Neuronal stem cell (in vitro differentiated cells): Measurements from ENCODE around the gene RPS6KC1.

ENCODE experiments used
- DNase-seq: peaks from one replicate; pipeline ENCODE4 v3.0.0-alpha.2; 2013; ENCODE audit warnings: low spot score
- H2AFZ ChIP-seq: one replicate; pipeline ENCODE4 v1.6.1; 2013; ENCODE audit warnings: mild to moderate bottlenecking, low read length, inconsistent platforms
- H2AK5ac ChIP-seq: 2 replicates; pipeline ENCODE4 v1.6.1; 2013; ENCODE audit warnings: low read depth, mild to moderate bottlenecking, inconsistent platforms, low read length, moderate library complexity, mixed read lengths
- H2BK120ac ChIP-seq: 2 replicates; pipeline ENCODE4 v1.6.1; 2013; ENCODE audit warnings: low read depth, mild to moderate bottlenecking, inconsistent platforms, low read length, moderate library complexity, mixed read lengths
- H2BK12ac ChIP-seq: one replicate; pipeline ENCODE4 v1.6.1; 2013; ENCODE audit warnings: low read length, inconsistent platforms
- H2BK15ac ChIP-seq: 2 replicates; pipeline ENCODE4 v1.6.1; 2013; ENCODE audit warnings: mild to moderate bottlenecking, low read length, inconsistent platforms, mixed read lengths
- H2BK5ac ChIP-seq: one replicate; pipeline ENCODE4 v1.6.1; 2013; ENCODE audit warnings: inconsistent platforms, mild to moderate bottlenecking, low read length, moderate library complexity
- H3K14ac ChIP-seq: one replicate; pipeline ENCODE4 v1.6.1; 2013; ENCODE audit warnings: low read length, inconsistent platforms
- H3K18ac ChIP-seq: 2 replicates; pipeline ENCODE4 v1.6.1; 2013; ENCODE audit warnings: low read length, inconsistent platforms
- H3K23ac ChIP-seq: 2 replicates; pipeline ENCODE4 v1.6.1; 2013; ENCODE audit warnings: low read depth, mild to moderate bottlenecking, mixed read lengths, low read length, inconsistent platforms; ENCODE audit not compliant: poor library complexity
- H3K27ac ChIP-seq: replicated peaks from 3 replicates; pipeline ENCODE4 v1.5.1; 2013; ENCODE audit warnings: low read length, inconsistent platforms
- H3K27me3 ChIP-seq, 3 experiments: 2 replicates each; pipeline ENCODE4 v1.6.1; 2013; ENCODE audit warnings: low read length in 3 of 3, mild to moderate bottlenecking in 2 of 3, inconsistent platforms in 1 of 3, low read depth in 1 of 3, mixed read lengths in 1 of 3, moderate library complexity in 1 of 3; ENCODE audit not compliant: control insufficient read depth in 3 of 3, insufficient read depth in 3 of 3
- H3K36me3 ChIP-seq, 2 donors: replicated peaks in 1 of 2; 2 replicates each; pipeline ENCODE4 v1.6.1; 2013; ENCODE audit warnings: low read length in 2 of 2; ENCODE audit not compliant: control insufficient read depth in 2 of 2, insufficient read depth in 2 of 2
- H3K4ac ChIP-seq: 2 replicates; pipeline ENCODE4 v1.6.1; 2013; ENCODE audit warnings: inconsistent platforms, mild to moderate bottlenecking, low read length, moderate library complexity
- H3K4me1 ChIP-seq, 2 donors: 1 replicate in 1 of 2; 2 replicates in 1 of 2; pipeline ENCODE4 v1.6.1; 2013; ENCODE audit warnings: low read length in 2 of 2, low read depth in 1 of 2; ENCODE audit not compliant: control insufficient read depth in 2 of 2, insufficient read depth in 1 of 2
- H3K4me2 ChIP-seq: one replicate; pipeline ENCODE4 v1.6.1; 2013; ENCODE audit warnings: mild to moderate bottlenecking, low read length, inconsistent platforms; ENCODE audit not compliant: insufficient read depth, poor library complexity, severe bottlenecking
- H3K4me3 ChIP-seq, 2 donors: 2 replicates each; pipeline ENCODE4 v1.5.1; 2013; ENCODE audit warnings: low read length in 2 of 2, mild to moderate bottlenecking in 2 of 2, inconsistent platforms in 1 of 2, moderate library complexity in 1 of 2
- H3K79me1 ChIP-seq: one replicate; pipeline ENCODE4 v1.6.1; 2013; ENCODE audit warnings: low read depth, mild to moderate bottlenecking, inconsistent platforms, low read length, moderate library complexity
- H3K9ac ChIP-seq: one replicate; pipeline ENCODE4 v1.6.1; 2013; ENCODE audit warnings: mild to moderate bottlenecking, low read depth, low read length, inconsistent platforms; ENCODE audit not compliant: poor library complexity
- H3K9me3 ChIP-seq, 2 donors: replicated peaks in 1 of 2; 2 replicates each; pipeline versions ENCODE3 to v1.6.1; 2013; ENCODE audit warnings: low read length in 2 of 2, mild to moderate bottlenecking in 2 of 2, inconsistent platforms in 1 of 2, low read depth in 1 of 2, mixed read lengths in 1 of 2, moderate library complexity in 1 of 2; ENCODE audit not compliant: control insufficient read depth in 2 of 2, insufficient read depth in 1 of 2
- H4K8ac ChIP-seq: one replicate; pipeline ENCODE4 v1.6.1; 2013; ENCODE audit warnings: low read depth, mild to moderate bottlenecking, inconsistent platforms, low read length, moderate library complexity
- H4K91ac ChIP-seq: one replicate; pipeline ENCODE4 v1.6.1; 2013; ENCODE audit warnings: low read length, low read depth, mild to moderate bottlenecking, inconsistent platforms; ENCODE audit not compliant: poor library complexity
- WGBS, 2 donors: extraction: QIAGEN DNeasy Blood & Tissue Kit; methylation state at CpG; one replicate each; pipeline ENCODE4 v1.1.7; 2013; ENCODE audit warnings: missing lambda C conversion rate in 2 of 2, mixed read lengths in 1 of 2; ENCODE audit not compliant: insufficient read length in 2 of 2, insufficient replicate concordance in 1 of 2; ENCODE audit errors: extremely low coverage in 2 of 2; 5-methylcytosine and 5-hydroxymethylcytosine counted together

The RPS6KC1 gene

GRCh38 chr1:213051881-213052202 is 801 bp downstream of the RPS6KC1 start:
- Histone ChIP-seq H4K91ac (no peak overlapping the region), H3K4me1 (peaks cover 0 to 1% of the 10 kb centered on the region in 2 donors), H2BK12ac (no peak overlapping the region), H3K14ac (no peak overlapping the region), H2BK5ac (no peak overlapping the region), H3K23ac (no peak overlapping the region), H3K36me3 (no peaks in the 10 kb centered on the region), H2AFZ (peak overlapping the region; percentile 89), H3K9me3 (peaks cover 0 to 6% of the 10 kb centered on the region in 2 donors), H3K4me2 (peak overlapping the region; percentile 84), H3K18ac (no peak overlapping the region), H4K8ac (no peak overlapping the region), H3K4ac (no peak overlapping the region), H3K79me1 (no peaks in the 10 kb centered on the region), H3K27me3 (peaks cover 0 to 1% (median 0%) of the 10 kb centered on the region in 3 experiments), H2BK15ac (no peak overlapping the region), H3K4me3 (peak overlapping the region in 1 of 2 donors; percentile 99), H2AK5ac (no peak overlapping the region), H3K27ac (no peak overlapping the region), H2BK120ac (no peak overlapping the region), H3K9ac (no peak overlapping the region)
- no peak for DNase-seq
- no CpG with 5 or more reads among the region's 2 CpGs for WGBS, 2 donors

- no peak overlapping the region for H3K4me3 ChIP-seq
- no peak overlapping the region for H2BK120ac ChIP-seq
- no peak overlapping the region for H3K23ac ChIP-seq
- no peak overlapping the region for H3K27ac ChIP-seq
- no peak overlapping the region for H2AK5ac ChIP-seq
- H3K4me2 ChIP-seq, result no peak overlapping the region
- no peak overlapping the region for H3K4ac ChIP-seq
- no peak overlapping the region for H4K91ac ChIP-seq
- no peak overlapping the region for H2BK12ac ChIP-seq
- H2BK15ac ChIP-seq, result no peak overlapping the region
- no peaks in the 10 kb centered on the region for H3K36me3 ChIP-seq
- DNase-seq, result no peak
- H3K9me3 ChIP-seq, result peaks cover 0 to 6% of the 10 kb centered on the region in 2 donors
- no peaks in the 10 kb centered on the region for H3K79me1 ChIP-seq
- H3K18ac ChIP-seq, result no peak overlapping the region
- peaks cover 0 to 1% (median 0%) of the 10 kb centered on the region in 3 experiments for H3K27me3 ChIP-seq
- H4K8ac ChIP-seq, result no peak overlapping the region
- H2BK5ac ChIP-seq, result no peak overlapping the region
- peaks cover 0 to 1% of the 10 kb centered on the region in 2 donors for H3K4me1 ChIP-seq
- no peak overlapping the region for H3K9ac ChIP-seq
- no peak overlapping the region for H3K14ac ChIP-seq
- no peak overlapping the region for H2AFZ ChIP-seq
These were observed 2.4 kb downstream of the RPS6KC1 start for GRCh38 chr1:213053455-213053854.

GRCh38 chr1:213054142-213054541 is 3.1 kb downstream of the RPS6KC1 start:
- Histone ChIP-seq H2BK12ac (no peak overlapping the region), H2AK5ac (no peak overlapping the region), H3K23ac (no peak overlapping the region), H3K36me3 (no peaks in the 10 kb centered on the region), H3K4me1 (peaks cover 0 to 1% of the 10 kb centered on the region in 2 donors), H2AFZ (no peak overlapping the region), H4K91ac (no peak overlapping the region), H3K9me3 (peaks cover 0 to 6% of the 10 kb centered on the region in 2 donors), H3K18ac (no peak overlapping the region), H2BK120ac (no peak overlapping the region), H3K4me2 (no peak overlapping the region), H2BK5ac (no peak overlapping the region), H3K4ac (no peak overlapping the region), H3K27ac (no peak overlapping the region), H2BK15ac (no peak overlapping the region), H3K4me3 (no peak overlapping the region), H3K27me3 (peaks cover 0 to 1% (median 0%) of the 10 kb centered on the region in 3 experiments), H4K8ac (no peak overlapping the region), H3K9ac (no peak overlapping the region), H3K14ac (no peak overlapping the region), H3K79me1 (no peaks in the 10 kb centered on the region)
- no CpG with 5 or more reads among the region's 2 CpGs for WGBS, 2 donors
- no peak for DNase-seq

- Histone ChIP-seq H3K14ac (no peak overlapping the region), H3K18ac (no peak overlapping the region), H2BK5ac (no peak overlapping the region), H3K79me1 (no peaks in the 10 kb centered on the region), H2BK15ac (no peak overlapping the region), H3K4me3 (no peak overlapping the region), H3K9me3 (peaks cover 0 to 8% of the 10 kb centered on the region in 2 donors), H3K23ac (no peak overlapping the region), H3K36me3 (no peaks in the 10 kb centered on the region), H4K8ac (no peak overlapping the region), H3K27ac (no peak overlapping the region), H2BK120ac (no peak overlapping the region), H2BK12ac (no peak overlapping the region), H4K91ac (no peak overlapping the region), H3K4ac (no peak overlapping the region), H3K9ac (no peak overlapping the region), H2AK5ac (no peak overlapping the region), H3K4me2 (no peak overlapping the region), H3K4me1 (peaks cover 0 to 1% of the 10 kb centered on the region in 2 donors), H2AFZ (no peak overlapping the region), H3K27me3 (no peaks in the 10 kb centered on the region)
- DNase-seq, result no peak
These were observed 3.9 kb downstream of the RPS6KC1 start for GRCh38 chr1:213054733-213055591.
